ENCODE measurements around the gene UNCX. TPM values are rescaled to one million over a fixed set of nuclear protein-coding genes. Genes with fewer than 3 reads are reported as not detected.
A peak's percentile ranks its signal among the peaks of the same experiment; 100 is the strongest.

The UNCX gene
- total and polyA plus RNA-seq, 2 experiments from 2014 or later, result not detected

DNA sequence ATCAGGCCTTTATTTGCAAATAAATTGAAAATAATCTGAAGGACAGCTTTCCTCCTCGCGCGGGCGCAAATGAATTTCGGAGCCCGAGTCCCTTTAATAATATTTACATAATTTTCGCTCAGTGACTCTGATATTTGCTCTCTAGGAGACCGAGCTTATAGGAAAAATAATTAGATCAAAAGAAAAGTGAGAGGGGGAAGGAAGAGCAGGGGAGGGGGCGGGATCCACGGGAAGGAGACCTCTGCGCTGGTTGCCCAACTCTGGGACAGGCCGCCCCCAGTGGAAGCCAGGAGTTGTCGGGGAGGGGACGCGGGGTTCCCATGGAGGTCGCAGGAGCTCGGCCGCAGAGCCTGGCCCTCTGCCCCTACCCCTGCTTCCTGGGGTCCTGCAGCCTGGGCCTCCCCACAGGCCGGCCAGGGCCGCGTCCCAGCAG, 5.8 kb downstream of the UNCX start:
- Histone ChIP-seq H3K36me3 (ENCODE audit: low read depth) (no peaks in the 10 kb centered on the region), H3K9me3 (ENCODE audit: low read depth) (no peaks in the 10 kb centered on the region), H3K4me2 (ENCODE audit: unreplicated experiment) (no peak overlapping the region), H3K4me1 (ENCODE audit: insufficient read depth) (no peaks in the 10 kb centered on the region), H3K9me2 (ENCODE audit: insufficient read depth) (no peaks in the 10 kb centered on the region), H3K79me2 (ENCODE audit: insufficient read depth) (no peaks in the 10 kb centered on the region), H3F3A (ENCODE audit: insufficient read depth) (no peaks in the 10 kb centered on the region), H4K20me1 (ENCODE audit: insufficient read depth) (no peaks in the 10 kb centered on the region), H3K27ac (no peak overlapping the region), H3K4me3 (no peak overlapping the region), H2AFZ (no peak overlapping the region), H3K27me3 (replicated peaks; ENCODE audit: insufficient read depth) (peaks cover 91% of the 10 kb centered on the region), H3K9ac (no peak overlapping the region)
- TF ChIP-seq EZH2 (IDR thresholded peaks at IDR 0.05; ENCODE audit: insufficient read depth, poor library complexity, severe bottlenecking) (no peak), EZH2phosphoT487 (IDR thresholded peaks at IDR 0.05; ENCODE audit: insufficient read depth, low read depth) (no peak)
- no peak for DNase-seq
- 27 to 45% methylated on average over 12 to 21 of the region's 21 CpGs for WGBS, 2 experiments (ENCODE audit: low coverage in 1 of 2, low lambda C conversion rate in 2 of 2, missing lambda C conversion rate in 2 of 2)
- in situ Hi-C loops (cut with MboI), result no loop called here

DNA sequence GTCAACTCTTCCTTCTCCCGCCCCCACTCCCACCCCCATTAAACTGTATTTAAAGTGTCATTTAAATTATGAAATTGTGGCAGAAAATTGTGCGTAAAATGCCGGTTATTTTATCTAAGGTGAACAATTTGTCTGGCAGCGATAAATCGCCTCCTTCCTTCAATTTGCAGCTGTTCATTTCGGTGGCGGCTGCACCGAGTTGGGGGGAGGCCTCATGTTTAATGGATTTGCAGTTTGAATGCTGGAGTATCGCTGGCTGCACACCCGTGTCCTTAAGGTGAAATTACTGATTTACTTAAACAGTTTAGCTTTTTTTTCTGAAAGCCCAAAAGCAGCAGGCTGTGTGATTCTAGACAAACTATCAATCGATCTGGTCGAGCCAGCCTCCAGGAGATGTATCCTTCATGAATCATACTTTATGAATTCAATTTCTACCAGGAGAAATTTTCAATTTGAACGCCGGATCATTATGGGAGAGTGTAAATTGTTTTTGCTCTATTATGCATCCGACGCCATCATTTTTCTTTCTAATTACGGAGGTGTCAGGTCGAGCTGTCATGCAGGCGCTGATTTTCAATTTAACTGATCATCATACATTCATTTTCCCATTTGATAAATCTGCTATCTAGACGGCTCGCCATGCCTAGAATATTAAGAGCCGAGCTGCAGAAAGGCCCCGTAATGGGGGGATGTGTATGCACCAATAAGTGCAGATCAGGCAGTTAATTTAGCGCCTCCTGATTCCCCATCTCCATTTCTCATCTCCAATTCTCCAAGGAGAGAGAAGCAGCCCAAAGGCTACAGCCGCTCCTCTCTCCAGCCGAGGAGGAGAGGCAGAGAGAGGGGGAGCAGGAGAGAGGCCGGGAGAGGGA, 6.5 kb downstream of the UNCX start:
- TF ChIP-seq EZH2 (IDR thresholded peaks at IDR 0.05; ENCODE audit: insufficient read depth, poor library complexity, severe bottlenecking) (peak; percentile 82), EZH2phosphoT487 (IDR thresholded peaks at IDR 0.05; ENCODE audit: insufficient read depth, low read depth) (peak; percentile 78)
- no peak for DNase-seq
- Histone ChIP-seq H4K20me1 (ENCODE audit: insufficient read depth) (no peaks in the 10 kb centered on the region), H3K27me3 (replicated peaks; ENCODE audit: insufficient read depth) (peaks cover 91% of the 10 kb centered on the region), H2AFZ (no peak overlapping the region), H3K9me2 (ENCODE audit: insufficient read depth) (no peaks in the 10 kb centered on the region), H3K27ac (no peak overlapping the region), H3K4me3 (no peak overlapping the region), H3K36me3 (ENCODE audit: low read depth) (no peaks in the 10 kb centered on the region), H3F3A (ENCODE audit: insufficient read depth) (no peaks in the 10 kb centered on the region), H3K79me2 (ENCODE audit: insufficient read depth) (no peaks in the 10 kb centered on the region), H3K4me1 (ENCODE audit: insufficient read depth) (no peaks in the 10 kb centered on the region), H3K9me3 (ENCODE audit: low read depth) (no peaks in the 10 kb centered on the region), H3K9ac (no peak overlapping the region), H3K4me2 (ENCODE audit: unreplicated experiment) (no peak overlapping the region)
- 16 to 19% methylated on average over 27 of the region's 27 CpGs for WGBS, 2 experiments (ENCODE audit: low coverage in 1 of 2, low lambda C conversion rate in 2 of 2, missing lambda C conversion rate in 2 of 2)
- in situ Hi-C loops (cut with MboI), result no loop called here

DNA sequence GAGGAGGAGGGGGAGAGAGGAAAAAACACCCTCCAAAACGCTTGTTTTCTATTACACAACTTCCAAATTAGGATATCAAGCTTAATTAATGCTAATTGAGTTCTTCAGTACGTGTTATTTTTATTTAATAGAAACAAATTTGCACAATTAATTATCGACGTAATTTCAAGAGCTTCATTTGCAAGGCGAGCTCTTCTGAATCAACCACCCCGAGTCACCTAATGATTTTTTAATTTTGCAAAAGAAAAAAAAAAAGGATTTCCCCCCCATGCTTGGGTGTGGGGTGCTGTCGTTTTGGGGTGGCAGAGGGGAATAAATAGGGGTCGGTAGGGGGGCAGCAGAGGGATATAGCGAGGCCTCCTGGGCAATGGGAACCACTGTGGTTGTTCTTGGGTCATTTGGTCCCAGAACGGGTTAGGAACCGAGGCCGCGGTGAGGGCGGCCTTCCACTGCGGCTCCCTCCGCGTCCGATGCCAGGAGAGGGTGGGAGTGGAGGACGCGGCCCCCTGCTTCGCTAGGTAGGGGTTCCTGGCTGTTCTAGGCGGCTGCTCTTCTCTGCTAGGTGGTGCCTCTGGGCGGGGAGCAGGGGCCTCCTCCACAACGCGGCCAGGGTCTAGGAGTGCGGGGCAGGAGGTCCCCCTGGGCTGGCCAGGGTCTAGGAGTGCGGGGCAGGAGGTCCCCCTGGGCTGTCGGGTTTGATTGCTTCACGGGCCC, 7.3 kb downstream of the UNCX start:
- no peaks in the 10 kb centered on the region for H3F3A ChIP-seq (ENCODE audit: insufficient read depth)
- peaks cover 91% of the 10 kb centered on the region for H3K27me3 ChIP-seq (replicated peaks; ENCODE audit: insufficient read depth)
- H3K4me3 ChIP-seq, result no peak overlapping the region
- no peaks in the 10 kb centered on the region for H3K36me3 ChIP-seq (ENCODE audit: low read depth)
- no peaks in the 10 kb centered on the region for H3K9me2 ChIP-seq (ENCODE audit: insufficient read depth)
- H3K9ac ChIP-seq, result no peak overlapping the region
- H3K27ac ChIP-seq, result no peak overlapping the region
- no peak overlapping the region for H2AFZ ChIP-seq
- TF ChIP-seq EZH2 (IDR thresholded peaks at IDR 0.05; ENCODE audit: insufficient read depth, poor library complexity, severe bottlenecking), result no peak
- no peak for TF ChIP-seq EZH2phosphoT487 (IDR thresholded peaks at IDR 0.05; ENCODE audit: insufficient read depth, low read depth)
- no peaks in the 10 kb centered on the region for H3K9me3 ChIP-seq (ENCODE audit: low read depth)
- no peak for DNase-seq
- no peaks in the 10 kb centered on the region for H3K79me2 ChIP-seq (ENCODE audit: insufficient read depth)
- no peaks in the 10 kb centered on the region for H3K4me1 ChIP-seq (ENCODE audit: insufficient read depth)
- H4K20me1 ChIP-seq (ENCODE audit: insufficient read depth), result no peaks in the 10 kb centered on the region
- in situ Hi-C loops (cut with MboI), result no loop called here
- H3K4me2 ChIP-seq (ENCODE audit: unreplicated experiment), result no peak overlapping the region
- WGBS, 2 experiments (ENCODE audit: low coverage in 1 of 2, low lambda C conversion rate in 2 of 2, missing lambda C conversion rate in 2 of 2), result 2 to 5% methylated on average over 28 to 29 of the region's 29 CpGs

DNA sequence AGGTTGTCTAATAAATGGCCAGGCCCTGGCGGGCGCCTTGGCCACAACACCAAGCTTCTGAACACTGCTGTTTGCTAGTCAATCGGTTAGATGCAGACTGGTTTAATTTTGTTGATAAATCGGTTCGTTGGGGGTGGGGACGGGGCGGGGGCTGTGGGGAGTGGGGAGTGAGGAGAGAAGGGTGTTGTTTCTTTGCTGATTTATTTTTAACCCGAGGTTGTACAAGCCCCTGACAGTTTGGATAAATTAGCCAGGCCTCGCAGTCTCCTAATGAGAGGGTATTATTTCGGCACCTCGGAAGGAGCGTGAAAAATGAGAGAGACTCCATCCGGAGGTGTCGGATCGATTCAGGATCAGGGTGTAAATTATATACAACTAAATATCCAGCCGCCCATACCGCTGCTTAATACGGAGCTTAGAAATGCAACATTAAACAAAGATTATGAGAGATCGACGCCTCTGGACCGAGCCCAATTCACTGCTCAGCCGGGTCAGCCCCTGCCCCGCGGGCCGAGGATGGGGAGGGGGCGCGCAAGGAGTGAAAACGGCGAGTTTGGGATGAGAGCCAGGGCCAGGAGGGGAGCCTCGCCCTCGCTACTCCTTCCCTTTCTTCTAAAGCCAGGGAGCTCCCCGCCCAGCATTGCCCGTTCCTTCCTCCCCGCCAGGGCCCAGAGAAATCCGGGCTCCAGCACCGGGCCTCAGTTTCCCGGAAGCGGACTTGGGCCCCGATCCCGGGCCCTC, 8.0 kb downstream of the UNCX start:
- in situ Hi-C loops (cut with MboI), result no loop called here
- H3K36me3 ChIP-seq (ENCODE audit: low read depth), result no peaks in the 10 kb centered on the region
- no peaks in the 10 kb centered on the region for H4K20me1 ChIP-seq (ENCODE audit: insufficient read depth)
- no peaks in the 10 kb centered on the region for H3K4me1 ChIP-seq (ENCODE audit: insufficient read depth)
- DNase-seq, result no peak
- H3F3A ChIP-seq (ENCODE audit: insufficient read depth), result no peaks in the 10 kb centered on the region
- peaks cover 91% of the 10 kb centered on the region for H3K27me3 ChIP-seq (replicated peaks; ENCODE audit: insufficient read depth)
- H3K27ac ChIP-seq, result no peak overlapping the region
- H3K4me3 ChIP-seq, result no peak overlapping the region
- no peak overlapping the region for H2AFZ ChIP-seq
- no peaks in the 10 kb centered on the region for H3K9me3 ChIP-seq (ENCODE audit: low read depth)
- H3K9ac ChIP-seq, result no peak overlapping the region
- no peak overlapping the region for H3K4me2 ChIP-seq (ENCODE audit: unreplicated experiment)
- 13 to 16% methylated on average over 29 to 40 of the region's 40 CpGs for WGBS, 2 experiments (ENCODE audit: low coverage in 1 of 2, low lambda C conversion rate in 2 of 2, missing lambda C conversion rate in 2 of 2)
- H3K9me2 ChIP-seq (ENCODE audit: insufficient read depth), result no peaks in the 10 kb centered on the region
- TF ChIP-seq EZH2phosphoT487 (IDR thresholded peaks at IDR 0.05; ENCODE audit: insufficient read depth, low read depth) (no peak), EZH2 (IDR thresholded peaks at IDR 0.05; ENCODE audit: insufficient read depth, poor library complexity, severe bottlenecking) (peak; percentile 91)
- H3K79me2 ChIP-seq (ENCODE audit: insufficient read depth), result no peaks in the 10 kb centered on the region

Data from GM23248 (cell line).